Neural progenitor cell (in vitro differentiated cells): ENCODE data around the gene LARGE1.

Source experiments
- CTCF ChIP-seq: fragments of 200-600 bp; sonication (generic); IDR thresholded peaks from 2 replicates; pipeline ENCODE4 v1.5.1; 2017; ENCODE audit warnings: antibody characterized with exemption, mild to moderate bottlenecking
- EZH2 ChIP-seq: fragments of 200-600 bp; sonication (generic); IDR thresholded peaks from 2 replicates; pipeline ENCODE4 v1.6.1; 2017; ENCODE audit warnings: antibody characterized with exemption, mild to moderate bottlenecking, moderate library complexity
- EZH2phosphoT487 ChIP-seq: fragments of 200-600 bp; sonication (generic); IDR thresholded peaks from 2 replicates; pipeline ENCODE4 v1.6.1; 2017; ENCODE audit warnings: antibody characterized with exemption

- TF ChIP-seq CTCF (no peak), EZH2phosphoT487 (no peak), EZH2 (no peak)
These were observed 25.8 kb downstream of the LARGE1 start for GRCh38 chr22:33894515-33894914.
